Measurements from ENCODE around the gene SPTAN1.

The SPTAN1 gene

DNA sequence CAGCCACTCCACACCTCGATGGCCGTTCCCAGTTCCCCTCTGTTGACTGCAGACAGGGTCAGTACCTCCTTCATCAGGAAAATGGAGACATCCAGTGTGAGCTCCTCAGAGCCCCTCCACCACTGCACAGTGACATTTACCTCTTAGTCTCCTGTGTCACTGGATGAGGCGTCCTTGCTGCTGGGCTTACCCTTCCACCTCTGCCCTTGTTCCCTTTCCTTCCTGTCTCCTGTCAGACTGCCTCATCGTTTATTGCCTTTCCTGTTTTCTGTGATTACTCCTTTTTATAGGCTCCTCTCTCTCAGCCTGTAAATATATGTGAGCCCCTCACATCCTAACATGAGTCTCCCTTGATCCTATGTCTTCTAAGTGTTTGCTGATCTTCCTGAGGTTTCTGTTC, 23.2 kb upstream of the SPTAN1 start:
- Histone ChIP-seq H3K4me3 (ENCODE audit: severe bottlenecking) (no peak overlapping the region), H3K36me3 (ENCODE audit: low read depth) (peaks cover 57% of the 10 kb centered on the region), H3K27me3 (ENCODE audit: insufficient read depth, poor library complexity, severe bottlenecking) (no peaks in the 10 kb centered on the region), H3K4me1 (ENCODE audit: insufficient read depth, poor library complexity, severe bottlenecking) (no peaks in the 10 kb centered on the region), H3K27ac (ENCODE audit: poor library complexity, severe bottlenecking) (no peak overlapping the region), H3K9me3 (ENCODE audit: severe bottlenecking) (no peaks in the 10 kb centered on the region)
- ATAC-seq (ENCODE audit: low read depth) (no peak), DNase-seq (ENCODE audit: low spot score) (no peak)
- no peak for TF ChIP-seq CTCF (IDR thresholded peaks at IDR 0.05; ENCODE audit: poor library complexity, severe bottlenecking)

DNA sequence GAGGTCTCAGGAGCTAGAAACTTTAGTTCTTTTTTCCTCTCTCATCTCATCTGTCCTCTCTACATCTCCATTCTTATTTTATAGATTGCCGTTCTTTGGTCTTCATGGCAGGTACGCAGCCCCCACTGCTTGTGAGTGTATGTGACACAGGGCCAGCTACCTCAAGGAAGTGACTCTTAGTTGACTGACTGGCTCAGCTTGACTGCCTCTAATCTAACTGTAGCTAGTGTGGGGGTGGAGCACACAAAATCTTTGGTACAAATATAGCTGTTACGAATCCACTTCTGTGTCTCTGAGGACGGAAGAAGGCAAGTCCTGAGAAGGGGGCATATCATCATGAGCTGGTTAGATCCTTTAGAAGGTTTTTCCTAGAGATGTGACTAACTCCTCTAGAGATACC, 19.8 kb upstream of the SPTAN1 start:
- ATAC-seq (ENCODE audit: low read depth) = no peak
- Histone ChIP-seq H3K4me1 (ENCODE audit: insufficient read depth, poor library complexity, severe bottlenecking) (no peaks in the 10 kb centered on the region), H3K27ac (ENCODE audit: poor library complexity, severe bottlenecking) (no peak overlapping the region), H3K9me3 (ENCODE audit: severe bottlenecking) (no peaks in the 10 kb centered on the region), H3K36me3 (ENCODE audit: low read depth) (peaks cover 63% of the 10 kb centered on the region), H3K27me3 (ENCODE audit: insufficient read depth, poor library complexity, severe bottlenecking) (no peaks in the 10 kb centered on the region), H3K4me3 (ENCODE audit: severe bottlenecking) (no peak overlapping the region)
- TF ChIP-seq CTCF (IDR thresholded peaks at IDR 0.05; ENCODE audit: poor library complexity, severe bottlenecking) = no peak
- no peak for DNase-seq (ENCODE audit: low spot score)

- Histone ChIP-seq H3K36me3 (ENCODE audit: low read depth) (peaks cover 63% of the 10 kb centered on the region), H3K27ac (ENCODE audit: poor library complexity, severe bottlenecking) (no peak overlapping the region), H3K27me3 (ENCODE audit: insufficient read depth, poor library complexity, severe bottlenecking) (no peaks in the 10 kb centered on the region), H3K4me1 (ENCODE audit: insufficient read depth, poor library complexity, severe bottlenecking) (no peaks in the 10 kb centered on the region), H3K9me3 (ENCODE audit: severe bottlenecking) (no peaks in the 10 kb centered on the region), H3K4me3 (ENCODE audit: severe bottlenecking) (no peak overlapping the region)
- DNase-seq (ENCODE audit: low spot score) (no peak), ATAC-seq (ENCODE audit: low read depth) (no peak)
- no peak for TF ChIP-seq CTCF (IDR thresholded peaks at IDR 0.05; ENCODE audit: poor library complexity, severe bottlenecking)
These were observed 11.6 kb upstream of the SPTAN1 start for GRCh38 chr9:128540634-128541360.

- no peaks in the 10 kb centered on the region for H3K9me3 ChIP-seq (ENCODE audit: severe bottlenecking)
- H3K36me3 ChIP-seq (ENCODE audit: low read depth) = peaks cover 12% of the 10 kb centered on the region; the same call in 1 of the 2 replicates
- no peak overlapping the region for H3K4me3 ChIP-seq (ENCODE audit: severe bottlenecking)
- DNase-seq (ENCODE audit: low spot score) = no peak
- no peak overlapping the region for H3K27ac ChIP-seq (ENCODE audit: poor library complexity, severe bottlenecking)
- no peak for TF ChIP-seq CTCF (IDR thresholded peaks at IDR 0.05; ENCODE audit: poor library complexity, severe bottlenecking)
- no peaks in the 10 kb centered on the region for H3K27me3 ChIP-seq (ENCODE audit: insufficient read depth, poor library complexity, severe bottlenecking)
- no peak for ATAC-seq (ENCODE audit: low read depth)
- H3K4me1 ChIP-seq (ENCODE audit: insufficient read depth, poor library complexity, severe bottlenecking) = no peaks in the 10 kb centered on the region
These were observed 5.9 kb upstream of the SPTAN1 start for GRCh38 chr9:128546504-128546903.

- Histone ChIP-seq H3K27me3 (ENCODE audit: insufficient read depth, poor library complexity, severe bottlenecking) (no peaks in the 10 kb centered on the region), H3K36me3 (ENCODE audit: low read depth) (no peaks in the 10 kb centered on the region), H3K27ac (ENCODE audit: poor library complexity, severe bottlenecking) (no peak overlapping the region), H3K4me3 (ENCODE audit: severe bottlenecking) (no peak overlapping the region), H3K4me1 (ENCODE audit: insufficient read depth, poor library complexity, severe bottlenecking) (peaks cover 2% of the 10 kb centered on the region), H3K9me3 (ENCODE audit: severe bottlenecking) (no peaks in the 10 kb centered on the region)
- no peak for TF ChIP-seq CTCF (IDR thresholded peaks at IDR 0.05; ENCODE audit: poor library complexity, severe bottlenecking)
- ATAC-seq (ENCODE audit: low read depth) (no peak), DNase-seq (ENCODE audit: low spot score) (no peak)
These were observed 3.5 kb upstream of the SPTAN1 start for GRCh38 chr9:128548876-128549275.

Data from RWPE2 (cell line).